ENCODE results near the gene PDS5A.
"Not testable (repeated sequence)": the region's sequence is repeated elsewhere in the genome, so short reads cannot be mapped to it uniquely, and the experiment has no call there.

The PDS5A gene

GRCh38 chr4:39893693-39894072 lies 84.0 kb downstream of the PDS5A start:
- DNase-seq = no peak

GRCh38 chr4:39892988-39893692 lies 84.6 kb downstream of the PDS5A start:
- no peak for DNase-seq

GRCh38 chr4:39889226-39889625 lies 88.5 kb downstream of the PDS5A start:
- DNase-seq = no peak

- no peak for DNase-seq
Measured at GRCh38 chr4:39888541-39888940, 89.2 kb downstream of the PDS5A start.

- no peak for DNase-seq
Measured at GRCh38 chr4:39883646-39884045, 94.1 kb downstream of the PDS5A start.

GRCh38 chr4:39881789-39882188 lies 95.9 kb downstream of the PDS5A start:
- DNase-seq = no peak

- DNase-seq = no peak
Measured at GRCh38 chr4:39877971-39878370, 99.7 kb downstream of the PDS5A start.

- peak in 1 of 2 donors; percentile 12 for DNase-seq
Measured at GRCh38 chr4:39873823-39874222, 103.9 kb downstream of the PDS5A start.

GRCh38 chr4:39865280-39865679 lies 112.4 kb downstream of the PDS5A start:
- no peak for DNase-seq

GRCh38 chr4:39864391-39864790 lies 113.3 kb downstream of the PDS5A start:
- DNase-seq = no peak

GRCh38 chr4:39860804-39861203 lies 116.9 kb downstream of the PDS5A start:
- no peak for DNase-seq

- no peak for DNase-seq
Measured at GRCh38 chr4:39855909-39856512, 121.7 kb downstream of the PDS5A start.

- DNase-seq = no peak
Measured at GRCh38 chr4:39852636-39853035, 125.1 kb downstream of the PDS5A start.

- no peak for DNase-seq
Measured at GRCh38 chr4:39850727-39851126, 127.0 kb downstream of the PDS5A start.

- no peak for DNase-seq
Measured at GRCh38 chr4:39846705-39847104, 131.0 kb downstream of the PDS5A start.

- no peak for DNase-seq
Measured at GRCh38 chr4:39846120-39846519, 131.6 kb downstream of the PDS5A start.

GRCh38 chr4:39841894-39842293 lies 135.8 kb downstream of the PDS5A start:
- DNase-seq = no peak

- not testable (repeated sequence) for DNase-seq
Measured at GRCh38 chr4:39840516-39840915, 137.2 kb downstream of the PDS5A start.

- no peak for DNase-seq
Measured at GRCh38 chr4:39840027-39840426, 137.7 kb downstream of the PDS5A start.

GRCh38 chr4:39838431-39838830 lies 139.3 kb downstream of the PDS5A start:
- DNase-seq = not testable (repeated sequence)

GRCh38 chr4:39834269-39834668 lies 143.4 kb downstream of the PDS5A start:
- DNase-seq = no peak

GRCh38 chr4:39825741-39826231 lies 151.9 kb downstream of the PDS5A start:
- DNase-seq = no peak

GRCh38 chr4:39825090-39825489 lies 152.6 kb downstream of the PDS5A start:
- DNase-seq = no peak

GRCh38 chr4:39823191-39823590 lies 154.5 kb downstream of the PDS5A start:
- no peak for DNase-seq

GRCh38 chr4:39822662-39823061 lies 155.0 kb downstream of the PDS5A start:
- DNase-seq = no peak
